Bronchus fibroblast of lung (primary cell): ENCODE results near the gene ZNF493. TPM values are rescaled to one million over a fixed set of nuclear protein-coding genes. Genes with fewer than 3 reads are reported as not detected.

ENCODE experiments used
- total RNA-seq: library from RNA; depleted of rRNA; stranded (reverse); fragments of >200 nt; gene quantifications from 2 replicates; pipeline ENCODE4 v1.2.3, GENCODE V29; 2015

The ZNF493 gene
- 3.7 and 5.9 TPM in 2 replicates for total RNA-seq

GRCh38 chr19:21396893-21397572, at the start of gene ZNF493:
ZNF493 (plus strand) TSS chr19:21397133; CDS start chr19:21397238, 105 bp downstream.

GRCh38 chr19:21358768-21359451, 38.0 kb upstream of the ZNF493 start, which contains the start of gene ZNF738:
ZNF738 (plus strand) TSS chr19:21359000; CDS start chr19:21359141, 141 bp downstream.

Other genes with a start within 250 kb of the ZNF493 start
- gene ZNF708, start 67.7 kb upstream of the ZNF493 start, total RNA-seq, result 2.5 and 3.4 TPM in 2 replicates
- 9.1 and 9.6 TPM in 2 replicates for gene ZNF738, start 38.1 kb upstream of the ZNF493 start, total RNA-seq
- 4.5 and 7.6 TPM in 2 replicates for gene ZNF429, start 108.5 kb downstream of the ZNF493 start, total RNA-seq